Measurements from ENCODE around the gene PIAS1.

The PIAS1 gene

DNA sequence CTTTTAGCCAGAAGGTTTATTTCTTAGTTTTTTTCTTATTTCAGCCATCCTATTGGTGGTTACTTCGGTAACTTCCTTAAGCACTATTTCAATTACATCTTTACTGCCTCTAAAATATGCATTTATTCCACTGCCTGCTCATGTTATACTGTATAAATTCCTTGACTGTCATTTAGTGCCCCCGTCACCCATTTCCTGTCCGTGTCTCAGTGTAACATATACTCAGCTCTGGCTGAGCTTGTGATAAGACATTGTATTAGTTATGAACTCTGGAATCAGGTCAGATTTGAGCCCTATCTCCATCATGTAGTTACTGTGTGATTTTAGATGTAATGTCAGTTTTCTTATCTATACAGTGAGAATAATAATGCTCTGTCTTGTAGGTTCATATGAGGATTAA is 24.2 kb downstream of the PIAS1 start:
- TF ChIP-seq CTCF (IDR thresholded peaks at IDR 0.05; ENCODE audit: low read depth, low read length): no peak
- no peak overlapping the region for H3K4me3 ChIP-seq (replicated peaks in 1 of 2; ENCODE audit: low read depth in 2 of 2, low read length in 2 of 2)
- no peak for DNase-seq (ENCODE audit: low read depth in 2 of 2)

DNA sequence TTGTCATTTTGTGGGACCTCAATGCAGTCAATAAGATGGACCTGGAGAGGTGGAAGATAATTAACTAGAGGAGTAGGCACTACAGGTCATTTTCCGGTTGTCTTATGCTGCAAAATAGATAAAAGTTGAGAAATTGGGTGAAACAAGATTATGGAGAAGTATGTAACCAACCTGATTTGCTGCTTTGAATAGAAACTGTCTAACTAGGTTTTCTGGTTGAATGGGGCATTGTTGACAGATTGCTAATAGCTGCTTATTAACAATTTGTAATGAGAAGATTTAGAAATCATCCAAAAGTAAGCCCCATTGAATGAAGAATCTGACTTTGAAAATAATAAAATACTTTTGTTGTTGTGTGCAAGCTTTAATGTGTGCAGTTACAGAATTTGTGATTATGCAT is 26.2 kb downstream of the PIAS1 start:
- no peak for DNase-seq (ENCODE audit: low read depth in 2 of 2)
- TF ChIP-seq CTCF (IDR thresholded peaks at IDR 0.05; ENCODE audit: low read depth, low read length): no peak
- H3K4me3 ChIP-seq (replicated peaks in 1 of 2; ENCODE audit: low read depth in 2 of 2, low read length in 2 of 2): no peak overlapping the region

GRCh38 chr15:68080783-68081182 is 26.7 kb downstream of the PIAS1 start:
- no peak for TF ChIP-seq CTCF (IDR thresholded peaks at IDR 0.05; ENCODE audit: low read depth, low read length)
- DNase-seq (ENCODE audit: low read depth in 2 of 2): no peak
- H3K4me3 ChIP-seq (replicated peaks in 1 of 2; ENCODE audit: low read depth in 2 of 2, low read length in 2 of 2): no peak overlapping the region

DNA sequence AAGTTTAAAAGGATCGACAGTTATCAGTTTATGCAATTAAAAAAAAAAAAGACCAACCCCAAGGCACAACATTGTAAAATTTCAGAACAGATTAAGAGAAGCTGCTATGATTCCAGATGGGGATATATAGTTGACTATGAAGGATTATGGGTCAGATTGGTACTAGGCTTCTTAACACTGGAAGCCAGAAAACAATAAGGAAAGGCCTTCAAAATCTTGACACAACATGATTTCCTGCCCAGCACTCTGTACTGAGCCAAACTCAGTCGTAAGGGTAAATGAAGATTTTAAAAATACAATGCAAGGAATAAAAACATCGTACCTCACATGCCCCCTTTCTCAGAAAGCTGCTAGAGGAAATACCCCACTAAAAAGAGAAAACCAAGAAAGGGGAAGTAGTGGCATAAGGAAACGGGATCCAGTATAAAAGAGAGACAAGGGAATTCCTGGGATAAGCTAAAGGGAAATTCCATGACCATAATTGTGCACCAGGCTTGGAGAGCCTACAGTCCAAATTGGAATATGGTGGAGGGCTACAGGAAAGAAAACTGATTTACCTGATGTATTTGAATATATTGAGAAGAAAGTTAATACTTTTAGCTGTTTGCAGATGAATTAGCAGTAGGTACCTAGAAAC is 27.9 kb downstream of the PIAS1 start:
- H3K4me3 ChIP-seq (replicated peaks in 1 of 2; ENCODE audit: low read depth in 2 of 2, low read length in 2 of 2): no peak overlapping the region
- no peak for TF ChIP-seq CTCF (IDR thresholded peaks at IDR 0.05; ENCODE audit: low read depth, low read length)
- DNase-seq (ENCODE audit: low read depth in 2 of 2): no peak

- no peak for DNase-seq (ENCODE audit: low read depth in 2 of 2)
- TF ChIP-seq CTCF (IDR thresholded peaks at IDR 0.05; ENCODE audit: low read depth, low read length): no peak
- no peak overlapping the region for H3K4me3 ChIP-seq (replicated peaks in 1 of 2; ENCODE audit: low read depth in 2 of 2, low read length in 2 of 2)
Measured at GRCh38 chr15:68082735-68083134, 28.6 kb downstream of the PIAS1 start.

GRCh38 chr15:68083463-68083862 is 29.3 kb downstream of the PIAS1 start:
- H3K4me3 ChIP-seq (replicated peaks in 1 of 2; ENCODE audit: low read depth in 2 of 2, low read length in 2 of 2): no peak overlapping the region

More at GRCh38 chr15:68083463-68083862, 29.3 kb downstream of the PIAS1 start:
- no peak for DNase-seq (ENCODE audit: low read depth in 2 of 2)
- no peak for TF ChIP-seq CTCF (IDR thresholded peaks at IDR 0.05; ENCODE audit: low read depth, low read length)
